ENCODE measurements around the gene MTREX.

DNA sequence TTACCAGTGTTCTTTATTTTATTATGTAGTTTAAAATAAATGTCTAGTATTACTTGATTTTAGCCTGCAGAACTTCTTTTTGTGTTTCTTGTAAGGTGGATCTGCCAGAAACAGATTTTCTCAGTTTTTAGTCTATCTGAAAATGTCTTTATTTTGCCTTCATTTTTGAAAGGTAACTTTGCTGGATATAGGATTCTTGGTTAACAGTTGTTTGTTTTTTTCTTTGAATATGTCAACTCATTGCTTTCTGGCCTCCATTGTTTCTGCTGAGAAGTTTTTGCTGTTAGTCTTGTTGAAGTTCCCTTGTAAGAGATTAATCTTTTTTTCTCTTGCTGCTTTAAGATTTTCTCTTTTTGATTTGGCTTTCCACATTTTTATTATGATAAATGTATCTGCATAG, 75.5 kb downstream of the MTREX start:
- TF ChIP-seq, protein P1, sequence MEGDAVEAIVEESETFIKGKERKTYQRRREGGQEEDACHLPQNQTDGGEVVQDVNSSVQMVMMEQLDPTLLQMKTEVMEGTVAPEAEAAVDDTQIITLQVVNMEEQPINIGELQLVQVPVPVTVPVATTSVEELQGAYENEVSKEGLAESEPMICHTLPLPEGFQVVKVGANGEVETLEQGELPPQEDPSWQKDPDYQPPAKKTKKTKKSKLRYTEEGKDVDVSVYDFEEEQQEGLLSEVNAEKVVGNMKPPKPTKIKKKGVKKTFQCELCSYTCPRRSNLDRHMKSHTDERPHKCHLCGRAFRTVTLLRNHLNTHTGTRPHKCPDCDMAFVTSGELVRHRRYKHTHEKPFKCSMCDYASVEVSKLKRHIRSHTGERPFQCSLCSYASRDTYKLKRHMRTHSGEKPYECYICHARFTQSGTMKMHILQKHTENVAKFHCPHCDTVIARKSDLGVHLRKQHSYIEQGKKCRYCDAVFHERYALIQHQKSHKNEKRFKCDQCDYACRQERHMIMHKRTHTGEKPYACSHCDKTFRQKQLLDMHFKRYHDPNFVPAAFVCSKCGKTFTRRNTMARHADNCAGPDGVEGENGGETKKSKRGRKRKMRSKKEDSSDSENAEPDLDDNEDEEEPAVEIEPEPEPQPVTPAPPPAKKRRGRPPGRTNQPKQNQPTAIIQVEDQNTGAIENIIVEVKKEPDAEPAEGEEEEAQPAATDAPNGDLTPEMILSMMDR (IDR thresholded peaks at IDR 0.05) = no peak
- TF ChIP-seq POLR2A (IDR thresholded peaks at IDR 0.05) = no peak
- no peak for TF ChIP-seq EP300 (IDR thresholded peaks at IDR 0.05)
